Left renal pelvis (tissue), 4 donors: ENCODE measurements around the gene ADD1. TPM values are rescaled to one million over a fixed set of nuclear protein-coding genes. Genes with fewer than 3 reads are reported as not detected.

ENCODE experiments used
- DNase-seq, 4 donors: peaks; one replicate each; pipeline ENCODE4 v3.0.0-alpha.2; 2013; ENCODE audit warnings: low read depth in 4 of 4, low spot score in 3 of 4
- polyA plus RNA-seq, 4 donors: library from polyadenylated mRNA; unstranded; fragments of 120-200 nt; gene quantifications; one replicate each; pipeline ENCODE4 v1.2.1, GENCODE V29; 2013; ENCODE audit not compliant: insufficient read length in 4 of 4

ADD1 gene
- polyA plus RNA-seq, 4 donors: 246 to 304 (median 267) TPM

- no peak for DNase-seq
Measured at GRCh38 chr4:2858451-2859217, 15.0 kb downstream of the ADD1 start.

GRCh38 chr4:2859514-2859913, 15.9 kb downstream of the ADD1 start:
- no peak for DNase-seq

- no peak for DNase-seq
Measured at GRCh38 chr4:2860391-2861348, 17.0 kb downstream of the ADD1 start.

- DNase-seq: no peak
Measured at GRCh38 chr4:2861631-2862436, 18.2 kb downstream of the ADD1 start.

GRCh38 chr4:2862528-2862927, 18.9 kb downstream of the ADD1 start:
- DNase-seq: no peak

DNA sequence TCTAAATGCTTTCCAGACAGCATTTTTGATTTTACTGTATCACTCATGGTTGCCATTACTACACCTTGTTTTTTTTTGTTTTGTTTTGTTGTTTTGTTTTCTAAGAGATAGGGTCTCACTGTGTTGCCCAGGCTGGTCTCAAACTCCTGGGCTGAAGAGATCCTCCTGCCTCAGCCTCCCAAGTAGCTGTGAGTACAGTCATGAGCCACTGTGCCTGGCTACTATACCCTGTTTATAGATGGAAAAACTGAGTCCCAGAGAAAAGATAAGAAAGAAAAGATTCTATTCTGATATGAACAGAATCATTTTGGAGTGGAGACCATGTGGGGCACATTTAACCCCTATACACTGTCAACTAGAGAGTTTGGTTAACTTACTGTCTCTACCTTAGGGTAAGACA, 20.0 kb downstream of the ADD1 start:
- no peak for DNase-seq

DNA sequence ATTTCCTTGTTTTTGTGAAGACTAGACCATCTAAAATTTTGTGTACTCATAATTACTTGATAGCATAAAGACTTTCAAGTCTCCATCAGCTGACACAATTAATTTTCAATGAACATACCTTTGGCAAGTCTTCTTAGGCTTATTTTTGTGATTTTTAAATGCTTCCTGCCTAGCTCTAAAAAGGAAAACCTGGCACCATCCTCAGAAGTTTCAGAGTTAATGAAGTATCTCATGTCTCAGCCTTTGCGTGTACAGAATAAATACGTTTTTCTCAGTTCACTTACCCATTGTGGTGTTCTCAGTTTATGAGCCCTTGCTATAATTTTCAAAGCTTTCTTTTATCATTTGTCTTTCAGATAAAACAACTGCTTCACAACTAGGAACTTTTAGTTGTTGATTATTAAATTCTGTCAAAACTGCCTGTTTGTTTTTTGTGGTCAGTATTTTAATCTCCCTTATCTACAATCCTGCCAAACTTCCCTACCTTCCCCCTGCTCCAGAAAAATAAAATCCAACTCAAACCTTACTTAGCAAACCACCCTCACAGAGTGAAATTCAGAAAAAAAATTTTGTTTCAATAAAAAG, 21.6 kb downstream of the ADD1 start:
- DNase-seq: no peak

- DNase-seq: no peak
Measured at GRCh38 chr4:2866160-2866861, 22.7 kb downstream of the ADD1 start.

GRCh38 chr4:2866891-2867290, 23.2 kb downstream of the ADD1 start:
- no peak for DNase-seq

GRCh38 chr4:2867758-2868491, 24.3 kb downstream of the ADD1 start:
- no peak for DNase-seq

GRCh38 chr4:2868877-2869487, 25.3 kb downstream of the ADD1 start:
- DNase-seq: no peak

- DNase-seq: no peak
Measured at GRCh38 chr4:2869659-2870058, 26.0 kb downstream of the ADD1 start.

GRCh38 chr4:2870082-2870481, 26.4 kb downstream of the ADD1 start:
- no peak for DNase-seq

GRCh38 chr4:2871466-2871865, 27.8 kb downstream of the ADD1 start:
- DNase-seq: no peak

DNA sequence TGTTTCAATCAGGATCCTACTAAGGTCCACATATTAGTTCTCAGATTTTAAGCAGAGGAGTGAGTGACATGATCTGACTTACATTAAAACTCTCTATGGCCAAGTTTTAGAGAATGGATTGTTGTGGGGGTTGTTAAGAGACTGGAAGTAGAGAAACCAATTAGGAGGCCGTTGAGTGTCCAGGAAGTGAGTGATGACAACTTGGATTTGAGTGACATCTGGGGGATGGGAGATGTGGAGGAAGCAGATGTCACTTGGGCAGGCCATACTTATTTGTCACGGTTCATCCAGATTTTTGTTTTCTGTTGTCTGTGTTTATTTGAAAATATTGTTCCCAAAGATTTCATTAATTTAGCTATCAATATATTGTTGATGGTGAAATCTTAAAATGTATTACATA, 28.3 kb downstream of the ADD1 start:
- DNase-seq: no peak

- no peak for DNase-seq
Measured at GRCh38 chr4:2873329-2873728, 29.7 kb downstream of the ADD1 start.

DNA sequence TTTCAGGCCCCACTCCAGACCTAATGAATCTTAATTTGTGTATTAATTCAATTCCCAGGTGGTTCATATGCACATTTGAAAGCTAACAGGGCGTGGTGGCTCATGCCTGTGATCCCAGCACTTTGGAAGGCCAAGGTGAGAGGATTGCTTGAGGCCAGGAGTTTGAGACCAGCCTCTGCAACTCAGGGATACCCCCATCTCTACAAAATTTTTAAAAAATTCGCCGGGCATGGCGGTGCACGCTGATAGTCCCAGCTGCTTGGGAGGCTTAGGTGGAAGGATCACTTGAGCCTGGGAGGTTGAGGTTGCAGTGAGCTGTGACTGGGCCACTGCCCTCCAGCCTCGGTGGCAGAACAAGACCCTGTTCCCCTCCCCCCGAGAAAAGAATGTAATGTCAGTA, 31.2 kb downstream of the ADD1 start:
- DNase-seq: no peak

- no peak for DNase-seq
Measured at GRCh38 chr4:2875556-2875955, 31.9 kb downstream of the ADD1 start.

DNA sequence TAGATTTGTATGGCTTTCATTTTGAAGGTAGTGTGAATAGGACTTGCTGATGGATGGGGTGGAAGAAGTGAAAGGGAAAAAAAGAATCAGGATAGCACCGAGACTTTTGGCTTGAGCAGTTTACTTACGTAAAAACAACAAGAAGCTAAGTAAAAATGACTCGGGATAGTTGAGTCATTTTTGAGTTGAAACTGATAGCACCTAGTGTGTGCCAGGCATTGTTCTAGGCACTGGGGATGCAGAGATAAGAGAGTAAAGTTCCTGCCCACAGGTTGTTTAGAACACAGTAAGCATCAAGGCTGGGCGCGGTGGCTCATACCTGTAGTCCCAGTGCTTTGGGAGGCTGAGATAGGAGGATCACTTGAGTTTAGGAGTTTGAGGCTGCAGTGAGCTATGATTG, 34.7 kb downstream of the ADD1 start:
- no peak for DNase-seq
